Measurements from ENCODE around the gene HEG1.
A peak's percentile ranks its signal among the peaks of the same experiment; 100 is the strongest.

HEG1 gene

DNA sequence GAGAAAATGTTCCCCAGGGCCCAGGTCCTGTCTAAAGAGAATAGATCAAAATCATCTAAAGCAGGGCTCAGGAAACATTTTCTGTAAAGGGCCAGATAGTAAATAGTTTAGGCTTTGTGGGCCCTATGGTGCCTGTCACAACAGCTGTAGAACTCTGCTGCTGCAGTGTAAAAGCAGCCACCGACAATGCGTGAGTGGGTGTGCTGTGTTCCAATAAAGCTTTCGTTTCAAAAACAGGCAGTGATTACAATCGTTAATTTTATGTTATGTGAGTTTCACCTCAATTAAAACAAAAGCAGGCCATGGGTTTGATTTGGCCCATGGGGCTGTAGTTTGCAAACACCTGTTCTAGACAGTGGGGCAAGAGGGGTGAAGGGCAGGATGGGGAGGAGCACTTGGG is 12.5 kb upstream of the HEG1 start:
- no peak for DNase-seq

DNA sequence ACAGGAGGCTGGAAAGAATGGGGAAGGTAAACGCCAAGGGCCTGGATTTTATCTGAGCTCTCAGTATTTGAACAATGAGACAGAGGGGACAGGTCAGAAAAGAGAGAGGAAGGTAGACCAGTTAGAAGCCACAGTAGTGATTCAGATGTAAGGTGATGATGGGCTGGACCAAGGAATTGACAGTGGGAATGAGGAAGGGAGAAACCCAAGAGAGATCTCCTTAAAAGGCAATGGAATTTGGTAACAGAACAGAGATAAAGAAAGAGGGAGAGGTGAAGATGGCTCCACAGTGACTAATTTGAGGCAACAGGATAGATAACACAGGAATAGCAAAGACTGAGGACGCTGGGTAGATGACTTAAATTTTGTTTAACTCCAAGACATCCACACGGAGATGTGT is 11.4 kb upstream of the HEG1 start:
- no peak for DNase-seq

DNA sequence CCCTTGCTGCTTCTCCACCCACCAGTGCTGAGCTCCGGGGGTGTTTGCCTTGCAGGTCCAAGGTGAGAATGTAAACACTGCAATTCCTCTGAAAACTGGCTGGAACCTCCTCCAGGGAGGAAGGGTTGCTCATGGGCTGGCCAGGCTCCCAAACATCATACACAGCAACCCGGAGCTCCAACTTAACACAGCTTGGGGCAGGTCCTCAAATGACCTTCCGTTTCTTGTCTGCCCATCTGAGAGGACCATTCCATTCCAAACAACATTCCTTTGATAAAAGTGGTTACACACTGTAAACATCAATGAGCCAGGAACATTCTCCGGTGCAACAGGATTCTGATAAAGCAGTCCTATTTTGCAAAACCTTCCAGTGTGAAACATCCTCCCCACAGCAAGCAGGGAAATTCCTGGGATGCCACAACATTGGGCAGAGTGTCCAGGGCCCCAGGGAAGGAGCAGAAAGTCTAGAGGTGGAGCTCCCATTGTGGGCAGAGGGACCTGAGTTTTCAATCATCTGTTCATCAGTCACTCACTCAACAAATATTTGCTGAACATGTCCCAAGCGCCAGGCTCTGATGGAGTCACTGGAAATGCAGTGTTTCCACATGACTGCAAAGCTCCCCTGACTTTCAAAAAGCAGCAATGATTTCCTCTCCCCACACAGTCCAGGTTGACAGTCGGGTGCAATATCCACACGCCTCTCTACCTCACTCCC is 7.3 kb upstream of the HEG1 start:
- no peak for DNase-seq

DNA sequence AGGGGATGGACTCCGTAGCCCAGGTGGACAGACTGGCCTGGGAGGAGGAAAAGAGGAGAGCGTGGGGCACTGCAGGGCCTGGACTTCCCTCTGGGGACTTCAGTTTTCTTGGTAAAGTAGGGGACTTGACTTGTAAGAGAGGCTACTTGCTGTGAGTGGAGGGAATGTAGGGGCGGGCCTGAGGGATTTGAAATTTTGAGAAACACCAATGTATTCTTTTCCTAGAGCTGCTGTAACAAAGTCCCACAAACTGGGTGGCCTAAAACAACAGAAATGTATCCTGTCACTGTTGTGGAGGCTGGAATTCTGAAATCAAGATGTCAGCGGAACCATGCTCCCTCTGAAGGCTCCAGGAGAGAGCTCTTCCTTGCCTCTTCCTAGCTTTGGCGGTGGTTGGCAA is 5.8 kb upstream of the HEG1 start:
- no peak for DNase-seq

DNA sequence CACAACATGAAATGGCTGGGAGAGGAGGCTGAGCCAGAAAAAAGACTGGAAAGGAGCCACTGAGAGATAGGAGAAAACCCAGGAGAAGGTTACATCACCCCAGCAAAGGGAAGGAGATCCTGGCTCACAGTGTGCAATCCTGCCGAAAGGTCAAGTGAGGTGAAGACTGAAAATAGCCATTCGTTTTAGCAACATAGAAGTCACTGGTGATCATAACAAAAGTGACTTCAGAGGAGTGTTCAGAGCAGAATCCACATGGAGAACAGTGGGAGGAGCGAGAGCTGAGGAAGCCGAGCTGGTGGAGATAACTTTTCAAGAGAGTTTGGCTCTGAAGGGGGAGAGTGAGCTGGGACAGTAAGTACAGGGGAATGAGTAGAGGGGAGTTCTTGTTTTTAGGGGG is 5.4 kb upstream of the HEG1 start:
- DNase-seq = no peak

DNA sequence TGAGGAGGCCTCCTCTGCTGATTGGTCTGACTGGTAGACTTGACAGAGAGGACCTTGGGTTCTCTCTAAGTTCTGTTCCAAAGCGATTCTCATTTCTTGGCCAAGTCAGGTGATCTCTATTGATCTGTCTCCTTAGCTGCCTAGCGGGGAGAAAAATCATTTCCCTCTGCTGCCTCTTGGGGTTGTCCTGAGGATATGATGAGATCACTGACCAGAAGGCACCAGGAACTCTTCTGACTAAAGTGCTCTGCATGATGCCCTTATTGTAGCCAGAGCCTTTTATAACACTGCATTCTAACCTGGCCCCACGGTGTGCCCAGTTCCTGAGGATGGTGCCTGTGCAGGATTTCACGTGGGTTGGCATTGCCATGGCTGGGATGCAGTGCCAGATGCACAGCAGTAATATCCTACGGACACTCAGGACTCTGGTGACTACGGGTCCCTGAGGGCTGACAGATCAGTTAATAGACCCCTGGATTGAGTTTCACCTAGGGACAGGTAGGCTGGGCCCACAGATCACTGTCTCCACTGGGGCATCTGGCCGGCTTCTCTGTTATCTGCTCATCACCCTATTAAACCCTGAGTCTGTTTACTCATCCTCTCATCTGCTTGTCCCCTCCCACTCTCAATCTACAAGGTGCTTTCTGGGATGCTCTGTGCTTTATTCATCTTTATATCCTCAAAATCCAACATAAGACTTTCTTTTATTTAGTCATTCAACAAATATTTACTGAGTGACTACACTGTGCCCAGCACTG is 3.9 kb upstream of the HEG1 start:
- no peak for DNase-seq

DNA sequence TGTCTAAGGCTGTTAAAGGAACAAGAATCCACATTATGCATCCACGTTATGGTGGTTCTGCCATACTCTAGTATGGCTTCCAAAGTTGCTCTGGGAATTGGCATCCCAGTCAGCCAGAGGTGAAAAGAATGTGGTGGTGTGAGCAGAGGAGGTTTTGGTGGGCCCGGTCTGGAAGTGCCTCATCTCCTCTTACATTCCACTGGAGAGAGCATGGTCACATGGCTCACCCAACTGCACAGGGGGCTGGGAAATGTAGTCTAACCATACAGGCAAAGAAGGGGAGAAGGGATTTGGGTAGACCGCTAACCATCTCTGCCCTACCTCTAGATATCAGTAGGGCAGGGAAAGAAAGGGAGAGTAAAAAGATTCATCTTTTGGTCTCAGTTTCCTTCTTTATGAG is 3.2 kb upstream of the HEG1 start:
- no peak for DNase-seq

DNA sequence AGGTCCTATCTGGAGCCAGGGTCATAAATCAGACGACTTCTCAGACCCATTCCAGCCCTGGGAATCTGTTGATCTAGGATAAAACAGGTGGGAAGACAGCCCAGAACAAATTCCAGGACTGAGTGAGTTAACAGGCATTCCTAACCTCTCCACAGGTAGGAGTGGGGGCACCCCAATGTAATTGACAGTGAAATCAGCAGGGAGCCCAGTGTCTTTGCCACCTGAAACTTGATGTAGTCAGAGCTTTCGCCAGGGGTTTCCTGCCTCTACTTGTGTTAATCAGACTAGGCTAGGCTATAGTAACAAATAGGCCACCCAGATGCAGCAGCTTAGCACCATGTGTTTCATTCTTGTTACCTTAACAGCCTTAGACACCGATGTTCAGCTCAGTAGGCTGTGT is 2.7 kb upstream of the HEG1 start:
- DNase-seq = no peak

DNA sequence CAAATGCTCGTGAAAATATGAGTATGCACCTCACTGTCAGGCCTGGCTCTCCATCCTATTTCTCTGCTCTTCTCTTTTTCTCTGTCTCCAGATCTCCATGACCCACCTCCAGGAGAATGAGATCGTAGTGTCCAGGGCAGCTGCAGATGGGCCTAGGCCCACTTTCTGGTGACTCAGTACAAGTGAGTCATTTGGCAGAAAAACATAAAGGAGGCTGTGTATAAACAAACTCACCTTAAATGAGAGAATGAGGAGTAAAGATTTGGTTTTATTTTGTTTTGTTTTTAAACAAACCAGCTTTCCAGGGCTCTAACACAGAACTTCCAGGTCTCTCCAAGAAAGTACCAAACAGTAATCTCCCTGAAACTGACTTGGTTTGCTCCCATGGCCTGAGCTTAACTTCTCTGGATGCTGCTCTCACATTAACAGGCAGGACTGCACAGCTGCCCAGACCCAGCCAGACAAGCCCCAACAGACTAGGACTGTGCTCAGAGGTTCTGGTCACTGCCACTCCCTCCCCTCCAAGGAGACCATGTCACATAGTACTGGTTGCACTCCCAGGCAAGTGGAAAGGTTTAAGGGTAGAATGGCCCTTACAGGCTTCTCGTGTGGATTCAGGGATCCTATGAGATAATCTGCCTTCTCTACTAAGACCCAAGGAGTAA is 1.5 kb upstream of the HEG1 start:
- DNase-seq = no peak

DNA sequence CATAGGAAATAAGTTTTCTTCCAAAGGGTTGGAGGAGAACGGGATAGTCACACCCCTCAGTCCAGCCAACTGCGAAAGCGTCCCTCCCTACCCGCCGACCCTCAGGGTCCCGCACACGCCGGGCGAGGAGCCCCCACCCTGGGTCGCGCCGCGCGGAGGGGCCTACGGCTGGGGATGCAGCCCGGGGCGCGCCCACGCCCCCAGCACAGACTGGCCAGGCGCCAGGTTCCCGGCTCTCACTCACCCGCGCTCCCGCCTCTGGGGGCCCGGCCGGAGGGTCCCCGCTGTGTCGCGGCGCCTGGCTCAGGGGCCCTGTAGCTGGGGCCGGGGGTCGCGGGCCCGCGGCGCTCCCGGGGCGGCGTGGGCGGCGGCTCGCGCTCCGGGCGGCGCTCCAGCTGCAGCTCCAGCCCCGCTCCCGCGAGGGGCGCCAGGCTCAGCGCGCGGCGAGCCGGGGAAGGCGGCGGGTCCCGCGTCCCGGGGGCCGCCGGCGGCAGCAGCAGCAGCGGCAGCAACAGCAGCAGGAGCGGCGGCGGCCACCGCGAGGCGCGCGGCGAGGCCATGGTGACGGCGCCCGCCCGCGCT is 375 bp downstream of the HEG1 start:
- DNase-seq = no peak

DNA sequence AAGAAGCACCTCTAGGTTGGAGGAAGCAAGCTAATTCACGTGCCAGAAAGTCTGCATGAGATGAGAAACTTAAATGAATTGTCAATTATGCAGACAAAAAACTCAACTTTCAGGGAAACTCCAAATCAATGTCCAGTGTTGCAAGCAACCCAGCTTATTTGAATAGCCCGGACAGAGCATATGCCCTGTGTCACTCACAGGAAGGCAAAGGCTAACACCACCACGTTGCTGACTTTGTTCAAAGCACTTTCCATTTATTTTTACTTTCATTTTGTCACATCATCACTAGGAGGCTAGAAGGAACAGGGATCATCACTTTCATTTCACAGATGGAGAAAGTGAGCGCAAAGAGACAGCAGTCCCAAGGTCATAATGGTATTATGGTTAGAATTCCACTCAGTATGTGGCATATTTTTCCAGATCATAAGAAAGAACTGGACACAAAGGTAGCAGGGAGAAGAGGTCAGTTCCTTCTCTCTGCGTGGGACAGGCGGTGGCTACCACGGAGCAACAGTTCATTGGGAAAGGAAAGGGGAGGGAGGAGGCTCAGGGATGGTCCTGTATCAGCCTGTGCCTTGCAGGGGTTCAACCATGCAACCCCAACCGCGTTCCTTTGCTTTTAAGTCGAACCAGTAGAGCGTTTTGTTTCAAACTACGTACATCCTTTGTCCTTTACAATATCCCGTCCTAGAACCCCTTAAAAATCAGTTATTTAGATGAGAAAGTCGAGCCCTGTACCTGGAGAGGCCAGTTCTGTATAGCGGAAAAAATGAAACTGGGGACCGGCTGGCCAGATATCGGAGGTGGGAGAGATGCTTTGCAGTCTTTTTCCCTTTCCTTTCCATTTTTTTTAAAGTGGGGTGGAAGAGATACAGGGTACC is 1.1 kb downstream of the HEG1 start:
- DNase-seq = no peak

DNA sequence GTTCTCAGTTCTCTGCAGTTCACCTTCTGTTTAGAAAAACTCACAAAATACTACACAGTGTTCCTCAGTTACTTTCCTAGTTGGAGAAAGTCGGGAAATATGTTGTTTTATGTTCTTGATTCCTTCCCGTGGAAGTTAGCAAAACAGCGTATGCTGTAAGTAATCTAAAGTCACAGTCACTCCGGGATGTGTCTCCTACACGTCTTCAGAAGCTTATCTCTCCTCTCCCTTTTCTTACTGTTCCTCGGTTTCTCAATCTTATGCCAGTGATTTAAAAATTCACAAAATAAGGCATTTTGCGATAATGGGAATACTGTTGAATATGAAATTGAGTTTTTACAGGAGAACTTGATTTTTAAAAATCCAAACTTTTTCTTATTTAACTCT is 1.7 kb downstream of the HEG1 start:
- DNase-seq = no peak

DNA sequence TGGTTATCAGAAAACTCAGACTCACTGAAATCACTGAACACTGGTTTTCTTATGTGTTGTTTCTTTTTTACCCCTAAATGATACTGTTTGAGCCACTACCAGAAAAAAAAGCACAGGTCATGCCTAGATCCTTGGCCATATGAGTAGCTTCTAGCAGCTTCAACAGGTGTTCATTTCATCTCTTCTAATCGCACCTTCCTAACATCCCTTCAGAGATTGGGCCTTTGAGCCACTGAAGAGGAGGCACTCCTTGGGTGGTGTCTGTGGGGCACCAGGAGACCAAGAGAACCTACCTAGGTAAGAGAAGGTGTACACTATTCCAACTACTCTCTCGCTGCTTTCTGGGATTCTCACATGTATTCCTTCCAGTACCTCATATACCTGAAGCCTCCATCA is 2.5 kb downstream of the HEG1 start:
- DNase-seq = no peak

DNA sequence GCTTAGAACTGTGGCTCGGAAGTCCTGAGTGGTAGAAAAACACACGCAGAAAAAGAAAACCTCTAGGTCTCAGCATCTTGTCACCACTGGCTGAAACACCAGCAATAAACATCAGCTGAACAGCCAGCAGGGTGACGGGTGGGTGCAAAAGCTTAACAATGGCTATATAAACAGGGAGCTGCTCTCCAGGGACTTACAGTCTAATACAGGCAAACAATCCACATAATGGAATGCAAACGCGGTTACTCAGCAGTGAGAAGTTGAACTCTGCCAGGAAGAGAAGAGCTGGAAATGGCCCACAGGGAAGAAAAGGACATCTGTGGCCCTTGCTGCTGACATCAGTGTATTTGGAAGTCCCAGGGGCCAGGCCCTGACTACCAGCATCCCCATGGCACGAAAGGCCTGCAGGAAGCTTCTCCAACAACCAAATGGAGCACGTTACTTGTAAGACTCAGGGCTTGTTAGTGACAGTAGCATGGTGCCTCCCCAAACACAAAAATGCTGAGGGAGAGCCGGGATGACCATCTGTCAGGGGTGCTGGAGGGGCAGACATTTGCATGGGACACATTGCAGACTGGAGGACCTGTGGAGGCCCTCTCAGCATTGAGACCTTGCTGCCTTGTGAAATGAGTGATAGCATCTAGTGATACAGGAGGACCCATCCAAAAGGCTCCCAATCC is 3.0 kb downstream of the HEG1 start:
- DNase-seq = no peak

DNA sequence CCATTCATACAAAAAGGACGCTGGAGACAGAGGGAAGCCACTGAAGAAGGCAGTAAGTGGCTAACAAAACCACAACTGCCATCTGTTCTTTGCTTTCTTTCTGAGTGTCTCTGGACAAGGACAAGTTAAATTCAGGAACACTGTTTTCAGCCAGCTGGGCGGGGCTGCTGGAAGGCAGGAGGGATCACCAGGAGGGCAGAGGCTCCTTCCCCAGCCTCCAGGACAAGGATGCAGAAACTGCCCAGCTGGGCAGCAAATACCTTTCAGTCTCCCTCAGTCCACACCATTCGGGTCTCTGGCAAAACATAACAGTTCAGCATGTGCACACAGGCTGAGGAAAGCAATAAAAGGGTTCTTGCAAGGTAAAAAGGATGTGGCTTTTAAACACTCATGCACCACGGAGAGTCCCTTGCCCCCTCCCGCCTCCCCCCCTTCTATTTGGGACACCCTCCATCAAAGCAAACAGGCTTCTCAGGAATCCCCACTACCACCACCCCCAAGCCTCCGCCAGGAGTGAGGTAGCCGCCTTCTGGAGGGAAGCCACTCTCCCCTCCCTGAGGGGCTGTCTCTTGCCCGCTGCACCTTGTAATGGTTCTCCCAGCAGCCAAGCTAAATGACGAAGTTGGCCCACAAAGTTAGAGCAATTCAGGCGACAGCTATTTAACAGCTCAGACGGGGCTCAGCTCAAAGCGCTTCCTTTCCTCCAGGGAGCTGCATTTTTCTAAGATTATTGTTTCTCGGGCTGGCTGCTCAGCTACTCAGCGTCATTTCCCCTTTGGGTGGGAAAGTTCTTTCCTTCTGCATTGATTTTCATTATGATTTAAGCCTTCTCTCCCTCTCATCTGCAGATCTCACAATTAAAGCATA is 3.8 kb downstream of the HEG1 start:
- peak; percentile 97 for DNase-seq

DNA sequence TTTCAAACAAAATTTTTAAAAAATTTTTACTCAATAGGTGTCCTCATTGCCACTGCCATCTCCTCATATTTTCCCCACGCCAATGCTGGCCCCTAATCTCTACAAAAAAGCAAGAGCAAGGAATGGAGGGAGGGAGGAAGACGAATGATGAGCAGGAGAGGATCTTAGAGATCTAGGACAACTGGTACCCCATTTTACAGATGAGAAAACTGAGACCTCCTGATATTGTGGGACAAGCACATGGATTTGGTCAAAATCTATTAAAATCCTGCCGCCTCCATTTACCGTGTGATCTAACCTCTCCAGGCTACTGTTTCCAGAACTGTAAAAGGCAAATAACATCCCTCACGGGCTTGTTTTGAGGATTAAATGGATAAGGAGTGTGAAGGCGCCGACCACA is 4.6 kb downstream of the HEG1 start:
- DNase-seq = no peak

DNA sequence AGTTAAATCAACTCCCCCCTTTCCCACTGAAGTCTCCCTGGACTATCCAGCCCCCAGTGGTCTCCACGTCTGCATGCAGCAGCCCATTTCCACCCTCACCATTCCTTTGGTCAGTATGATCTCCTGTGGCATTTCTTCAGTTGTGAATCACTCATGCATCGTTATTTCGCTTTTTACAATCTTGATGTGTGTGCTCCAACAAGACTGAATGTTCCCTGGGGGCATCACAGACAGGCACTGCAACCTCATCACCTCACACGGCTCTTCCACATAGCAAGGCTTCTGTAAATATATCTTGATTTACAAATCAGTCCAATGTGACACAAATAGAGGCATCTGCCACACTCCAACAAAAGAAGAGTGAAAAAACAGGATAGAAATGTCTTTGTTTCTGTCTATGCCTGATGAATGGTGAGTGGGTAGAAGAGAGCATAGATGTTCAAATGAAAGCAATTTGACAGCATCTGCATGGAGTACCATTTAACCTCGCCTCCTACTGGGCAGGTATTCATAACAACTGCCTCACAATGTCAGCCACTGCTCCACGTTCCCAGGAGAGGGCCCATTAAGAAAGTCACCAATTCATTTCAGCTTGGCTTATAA is 5.2 kb downstream of the HEG1 start:
- no peak for DNase-seq

DNA sequence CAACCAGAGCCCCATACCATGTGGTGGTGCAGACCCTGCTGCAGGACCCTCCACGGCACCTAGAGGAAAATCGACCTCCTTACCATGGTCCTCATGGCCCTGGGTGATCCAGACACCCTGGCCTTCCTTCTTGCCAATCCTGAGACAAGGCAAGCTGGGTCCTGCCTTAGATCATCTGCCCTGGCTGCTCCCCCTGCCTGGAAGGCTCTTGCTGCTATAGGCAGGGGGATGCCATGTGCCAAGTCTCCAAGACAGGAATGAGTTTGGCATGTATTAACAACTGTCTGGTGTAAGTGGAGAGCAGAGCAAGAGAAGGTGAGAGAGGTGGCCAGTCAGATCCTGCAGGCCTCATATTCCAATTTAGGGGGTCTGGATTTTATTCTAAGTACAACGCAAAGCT is 7.5 kb downstream of the HEG1 start:
- no peak for DNase-seq

DNA sequence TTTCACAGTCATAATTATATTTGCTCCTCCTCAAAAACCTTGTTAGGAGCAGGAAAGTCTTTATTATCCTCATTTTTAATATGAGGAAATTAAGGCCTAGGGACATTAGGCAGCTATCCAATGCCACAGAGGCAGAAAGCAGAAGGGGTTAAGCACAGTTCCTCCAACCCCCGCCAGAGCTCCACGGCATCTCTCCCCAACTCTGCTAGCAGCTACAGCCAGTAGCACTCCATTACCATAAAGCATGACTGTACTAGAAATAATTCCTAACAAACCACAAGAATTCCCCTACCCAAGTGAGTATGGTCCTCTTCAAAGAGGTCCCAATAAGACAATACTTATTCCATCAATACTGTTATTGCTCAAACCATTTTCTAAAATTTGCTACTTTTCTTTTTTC is 9.8 kb downstream of the HEG1 start:
- DNase-seq = no peak

DNA sequence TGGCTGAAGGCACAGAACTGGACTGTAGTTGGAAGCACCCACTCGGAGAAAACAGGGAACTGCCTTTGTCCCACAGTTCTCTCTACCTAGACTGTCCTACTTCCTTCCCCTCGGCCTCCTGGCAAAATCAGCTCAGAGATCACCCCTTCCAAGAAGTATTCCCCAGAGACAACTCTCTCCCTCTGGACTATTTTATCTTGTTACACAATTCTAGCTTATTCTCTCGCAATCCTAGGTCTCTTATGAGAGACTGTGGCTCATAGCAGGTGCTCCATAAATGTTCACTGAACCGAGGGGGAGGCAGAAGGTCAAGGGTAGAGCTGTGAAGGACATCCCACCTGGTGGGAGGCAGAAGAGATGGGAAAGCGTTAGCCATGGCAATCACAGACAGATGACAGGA is 10.6 kb downstream of the HEG1 start:
- no peak for DNase-seq

DNA sequence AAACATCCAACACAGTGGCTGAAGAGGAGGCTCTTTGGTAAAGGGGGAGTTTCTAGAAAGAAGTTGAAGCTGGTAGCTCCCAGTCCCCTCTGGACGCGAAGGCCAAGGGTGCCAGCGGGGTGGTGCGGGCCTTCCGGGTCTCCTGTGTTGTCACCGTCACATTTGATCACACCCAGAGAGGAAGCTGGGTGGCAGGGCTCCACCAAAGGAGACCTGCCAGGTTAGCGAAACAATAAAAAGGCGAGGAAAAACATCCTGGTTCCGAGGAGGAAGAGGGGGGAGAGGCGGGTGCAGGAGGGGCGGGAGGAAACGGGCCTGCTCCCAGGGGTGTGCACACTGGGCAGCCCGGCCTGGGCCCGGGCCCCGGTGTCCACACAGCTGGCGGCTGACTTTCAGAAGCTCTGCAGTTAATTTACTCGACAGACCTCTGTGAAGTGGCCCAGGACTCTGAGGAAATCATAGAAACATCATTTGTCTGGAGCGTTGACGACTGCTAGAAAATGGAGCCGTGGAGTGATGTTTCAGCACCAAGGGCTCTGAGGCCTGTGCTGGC is 12.1 kb downstream of the HEG1 start:
- DNase-seq = no peak

Measured in NCI-H524 treated with DMSO at 0.1 percent for 48 hours (cell line).